Transverse colon (tissue), 4 donors: ENCODE data around the gene PDIA5. TPM values are rescaled to one million over a fixed set of nuclear protein-coding genes. Genes with fewer than 3 reads are reported as not detected.

ENCODE experiments used
- DNase-seq: peaks from one replicate; pipeline ENCODE4 v3.0.0-alpha.2; 2019
- H3K27ac ChIP-seq, 4 donors: fragments of 200-600 bp; sonication (generic); 2 replicates each; pipeline ENCODE4 v1.5.1; 2016 to 2018; ENCODE audit warnings: inconsistent platforms in 4 of 4
- H3K27me3 ChIP-seq: fragments of 200-600 bp; sonication (generic); 2 replicates; pipeline ENCODE4 v1.5.1; 2017; ENCODE audit warnings: inconsistent platforms
- H3K36me3 ChIP-seq, 4 donors: fragments of 200-600 bp; sonication (generic); 2 replicates each; pipeline ENCODE4 v1.5.1; 2017 to 2019; ENCODE audit warnings: inconsistent platforms in 4 of 4
- H3K4me1 ChIP-seq, 4 donors: fragments of 200-600 bp; sonication (generic); 2 replicates each; pipeline ENCODE4 v1.5.1; 2017 to 2020; ENCODE audit warnings: inconsistent platforms in 4 of 4
- H3K4me3 ChIP-seq, 4 donors: fragments of 200-600 bp; sonication (generic); 1 replicate in 1 of 4; 2 replicates in 3 of 4; pipeline versions ENCODE4 v1.5.1 to v1.6.1; 2017 to 2019; ENCODE audit warnings: inconsistent platforms in 4 of 4
- H3K9me3 ChIP-seq, 2 donors: fragments of 200-600 bp; sonication (generic); 2 replicates each; pipeline ENCODE4 v1.5.1; 2017 to 2019; ENCODE audit warnings: inconsistent platforms in 2 of 2
- EP300 ChIP-seq: sonication (generic); formaldehyde crosslinking; IDR thresholded peaks from one replicate; pipeline ENCODE4 v1.6.1; 2017; ENCODE audit warnings: antibody characterized with exemption, low read depth
- POLR2A ChIP-seq: fragments of 450-650 bp; IDR thresholded peaks from one replicate; pipeline ENCODE4 v1.6.1; 2016; ENCODE audit warnings: antibody characterized with exemption, mild to moderate bottlenecking, moderate library complexity
- POLR2AphosphoS5 ChIP-seq, 3 donors: sonication (generic); formaldehyde crosslinking; IDR thresholded peaks; one replicate each; pipeline ENCODE4 v1.6.1; 2016; ENCODE audit warnings: antibody characterized with exemption in 3 of 3
- WGBS, 2 donors: methylation state at CpG; one replicate each; pipeline ENCODE4 v1.1.5; 2018; ENCODE audit warnings: low coverage in 1 of 2; 5-methylcytosine and 5-hydroxymethylcytosine counted together
- in situ Hi-C, 4 donors: fragments of 200-750 bp; cut with MboI; loops; one replicate each; pipeline versions ENCODE4 v1.15.0 to v1.15.1; 2017; ENCODE audit warnings: low sequenced_read_pairs in 3 of 4, low pct_ligation_motif_present in 1 of 4, low pct_unique_long_range_greater_than_20kb in 1 of 4
- intact Hi-C: fragments of 100-400 bp; cut with DNase I; formaldehyde crosslinking; loops from one replicate; pipeline ENCODE4 v1.15.1; 2023; ENCODE audit warnings: low total_unique reads
- total RNA-seq, 4 donors: library from RNA; depleted of rRNA; stranded (reverse); fragments of >200 nt; gene quantifications; one replicate each; pipeline ENCODE4 v1.1.0, GENCODE V29; 2016
- TF ChIP-seq, protein P1 (sequence below), 5 experiments: fragments of 200-600 bp in 3 of 5; fragments of 450-650 bp in 2 of 5; sonication (generic) in 3 of 5; IDR thresholded peaks; 1 replicate in 2 of 5; 2 replicates in 3 of 5; pipeline ENCODE4 v1.5.1; 2016 to 2017; ENCODE audit warnings: antibody characterized with exemption in 5 of 5, inconsistent platforms in 3 of 5, mild to moderate bottlenecking in 2 of 5, moderate library complexity in 1 of 5

The PDIA5 gene
- total RNA-seq, 4 donors from 2014 or later: 17.3 to 185 (median 65.1) TPM

DNA sequence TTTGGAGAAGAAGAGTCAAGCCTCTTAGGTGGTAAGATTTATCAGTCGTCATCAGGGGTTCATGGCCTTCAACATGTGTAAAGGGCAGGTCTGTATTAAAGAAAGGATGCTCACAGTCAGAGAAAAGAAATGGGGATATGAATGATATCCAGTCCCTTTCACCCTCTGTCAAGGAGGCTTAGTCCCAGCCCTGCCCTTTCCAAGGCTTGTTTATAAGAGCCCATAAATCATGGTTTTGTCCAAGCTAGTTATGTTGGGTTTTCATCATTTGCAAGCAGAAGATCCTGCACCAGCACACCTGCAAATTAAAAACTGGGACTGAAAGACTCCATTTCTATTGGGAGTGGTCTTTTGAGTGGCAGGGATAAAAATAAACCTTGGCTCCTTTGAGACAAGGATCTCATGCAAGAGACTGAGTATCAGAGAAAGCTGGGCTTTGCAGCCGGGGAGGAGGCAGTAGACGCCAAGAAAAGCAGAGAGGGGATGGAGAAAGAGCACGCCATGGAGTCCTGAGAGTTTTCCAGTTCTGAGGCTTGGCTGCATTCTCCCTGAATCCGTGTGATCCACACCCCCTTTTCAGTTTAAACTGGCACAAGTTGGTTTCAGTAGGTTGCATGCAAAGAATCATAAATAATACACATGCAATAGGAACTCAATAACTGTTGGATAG is 12.6 kb upstream of the PDIA5 start:
- intact Hi-C loops: no loop called here

DNA sequence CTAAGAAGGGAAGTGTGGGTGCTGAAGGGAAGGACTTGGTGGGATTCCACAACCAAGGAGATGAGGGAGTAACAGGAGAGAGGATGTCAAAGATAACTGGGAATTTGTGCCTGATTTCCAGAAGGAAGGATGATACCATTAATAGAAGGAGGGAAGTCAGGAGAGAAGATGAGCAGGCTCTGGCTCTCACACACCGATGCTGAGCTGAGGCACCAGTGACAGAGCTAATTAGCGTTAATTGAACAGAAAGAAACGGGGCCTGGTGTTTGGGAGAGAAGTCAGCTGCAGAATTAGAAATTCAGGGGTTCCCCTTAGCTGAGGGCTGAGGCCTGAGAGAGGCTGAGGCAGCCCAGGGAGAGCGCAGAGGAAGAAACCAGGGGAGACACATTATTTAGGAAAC is 11.9 kb upstream of the PDIA5 start:
- DNase-seq: no peak
- no peak overlapping the region for H3K4me3 ChIP-seq
- no peaks in the 10 kb centered on the region for H3K27me3 ChIP-seq
- H3K27ac ChIP-seq: no peak overlapping the region
- 78 to 84% methylated on average over 3 to 4 of the region's 4 CpGs for WGBS, 2 donors
- intact Hi-C loops: no loop called here
- in situ Hi-C loops: no loop called here
- H3K9me3 ChIP-seq: no peaks in the 10 kb centered on the region
- no peaks in the 10 kb centered on the region for H3K36me3 ChIP-seq
- H3K4me1 ChIP-seq: no peaks in the 10 kb centered on the region
- no peak for TF ChIP-seq POLR2A

More for the DNA sequence above, 12.6 kb upstream of the PDIA5 start:
- no peaks in the 10 kb centered on the region for H3K4me1 ChIP-seq
- H3K27me3 ChIP-seq: no peaks in the 10 kb centered on the region
- DNase-seq: no peak
- TF ChIP-seq POLR2AphosphoS5 (IDR thresholded peaks at IDR 0.05) (no peak), EP300 (no peak), POLR2A (no peak)
- TF ChIP-seq, protein P1, sequence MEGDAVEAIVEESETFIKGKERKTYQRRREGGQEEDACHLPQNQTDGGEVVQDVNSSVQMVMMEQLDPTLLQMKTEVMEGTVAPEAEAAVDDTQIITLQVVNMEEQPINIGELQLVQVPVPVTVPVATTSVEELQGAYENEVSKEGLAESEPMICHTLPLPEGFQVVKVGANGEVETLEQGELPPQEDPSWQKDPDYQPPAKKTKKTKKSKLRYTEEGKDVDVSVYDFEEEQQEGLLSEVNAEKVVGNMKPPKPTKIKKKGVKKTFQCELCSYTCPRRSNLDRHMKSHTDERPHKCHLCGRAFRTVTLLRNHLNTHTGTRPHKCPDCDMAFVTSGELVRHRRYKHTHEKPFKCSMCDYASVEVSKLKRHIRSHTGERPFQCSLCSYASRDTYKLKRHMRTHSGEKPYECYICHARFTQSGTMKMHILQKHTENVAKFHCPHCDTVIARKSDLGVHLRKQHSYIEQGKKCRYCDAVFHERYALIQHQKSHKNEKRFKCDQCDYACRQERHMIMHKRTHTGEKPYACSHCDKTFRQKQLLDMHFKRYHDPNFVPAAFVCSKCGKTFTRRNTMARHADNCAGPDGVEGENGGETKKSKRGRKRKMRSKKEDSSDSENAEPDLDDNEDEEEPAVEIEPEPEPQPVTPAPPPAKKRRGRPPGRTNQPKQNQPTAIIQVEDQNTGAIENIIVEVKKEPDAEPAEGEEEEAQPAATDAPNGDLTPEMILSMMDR (IDR thresholded peaks at IDR 0.05): no peak
- WGBS, 2 donors: 72 to 91% methylated on average over 1 to 5 of the region's 5 CpGs
- no peaks in the 10 kb centered on the region for H3K36me3 ChIP-seq
- no peak overlapping the region for H3K4me3 ChIP-seq
- in situ Hi-C loops: no loop called here
- H3K27ac ChIP-seq: no peak overlapping the region
- no peaks in the 10 kb centered on the region for H3K9me3 ChIP-seq

DNA sequence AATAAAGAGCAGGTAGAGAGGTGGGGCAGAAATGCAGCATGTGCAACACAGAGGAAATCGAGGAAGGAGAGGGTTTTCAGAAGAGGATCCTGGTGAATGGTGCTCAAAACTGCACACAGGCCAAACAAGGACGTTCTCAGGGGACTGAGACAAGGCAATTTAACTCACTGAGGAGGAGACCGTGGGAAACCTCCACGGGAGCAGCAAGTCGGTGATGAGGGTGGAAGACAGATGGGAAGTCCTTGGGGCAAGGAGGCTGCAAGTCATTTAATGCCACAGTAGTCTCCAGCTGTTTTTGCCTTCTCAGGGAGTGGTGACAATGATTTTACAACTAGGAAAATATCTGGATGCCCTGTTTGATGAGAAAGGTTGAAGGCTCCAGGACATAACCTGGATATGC is 11.5 kb upstream of the PDIA5 start:
- Histone ChIP-seq H3K27me3 (no peaks in the 10 kb centered on the region), H3K36me3 (no peaks in the 10 kb centered on the region), H3K4me3 (no peak overlapping the region), H3K9me3 (no peaks in the 10 kb centered on the region), H3K27ac (no peak overlapping the region), H3K4me1 (no peaks in the 10 kb centered on the region)
- WGBS, 2 donors: 46 to 83% methylated on average over 5 of the region's 5 CpGs
- intact Hi-C loops: no loop called here
- TF ChIP-seq, protein P1 (IDR thresholded peaks at IDR 0.05): no peak
- TF ChIP-seq POLR2A (no peak), EP300 (no peak), POLR2AphosphoS5 (IDR thresholded peaks at IDR 0.05) (no peak)
- DNase-seq: no peak
- in situ Hi-C loops: no loop called here

DNA sequence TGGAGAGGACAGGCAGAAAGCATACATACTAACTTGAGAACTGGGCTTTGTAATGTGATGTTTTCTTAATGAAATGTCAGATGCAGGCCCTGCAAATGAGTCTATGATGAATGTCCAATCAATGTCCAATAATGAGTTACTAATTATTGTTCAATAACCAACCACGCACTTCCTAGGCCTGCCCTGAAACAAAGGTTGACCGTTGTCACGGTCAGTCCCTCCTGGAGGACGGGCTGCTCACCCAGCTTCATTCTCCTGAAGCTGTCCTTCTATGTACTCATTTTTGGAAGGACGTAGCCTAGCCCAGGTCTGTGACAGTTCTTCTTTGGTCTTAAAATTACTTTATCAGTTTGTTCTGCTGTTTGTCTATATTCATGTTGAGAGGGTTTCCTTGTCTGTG is 8.3 kb upstream of the PDIA5 start:
- Histone ChIP-seq H3K9me3 (no peaks in the 10 kb centered on the region), H3K27me3 (no peaks in the 10 kb centered on the region), H3K27ac (no peak overlapping the region), H3K36me3 (no peaks in the 10 kb centered on the region), H3K4me1 (peaks cover 0 to 5% (median 0%) of the 10 kb centered on the region in 4 donors), H3K4me3 (no peak overlapping the region)
- in situ Hi-C loops (no loop called here), intact Hi-C loops (no loop called here)
- 77 to 96% methylated on average over 5 of the region's 5 CpGs for WGBS, 2 donors
- no peak for DNase-seq
- TF ChIP-seq, protein P1 (IDR thresholded peaks at IDR 0.05): no peak
- TF ChIP-seq POLR2A (no peak), POLR2AphosphoS5 (IDR thresholded peaks at IDR 0.05) (no peak), EP300 (no peak)

DNA sequence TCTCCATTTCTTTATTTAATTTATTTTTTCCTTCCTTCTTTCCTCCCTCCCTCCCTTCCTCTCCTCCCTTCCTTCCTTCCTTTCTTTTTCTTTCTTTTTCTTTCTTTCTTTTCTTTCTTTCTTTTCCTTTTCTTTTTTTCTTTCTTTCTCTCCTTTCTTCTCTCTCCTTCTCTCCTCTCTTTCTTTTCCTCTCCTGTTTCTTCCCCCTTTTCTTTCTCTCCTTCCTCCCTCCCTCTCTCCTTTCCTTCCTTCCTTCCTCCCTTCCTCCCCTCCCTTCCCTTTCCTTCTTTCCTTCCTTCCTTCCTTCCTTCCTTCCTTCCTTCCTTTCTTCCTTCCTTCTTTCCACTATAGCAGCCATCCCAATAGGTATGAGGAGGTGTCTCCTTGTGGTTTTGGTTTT is 6.8 kb upstream of the PDIA5 start:
- no peak for DNase-seq
- Histone ChIP-seq H3K27me3 (no peaks in the 10 kb centered on the region), H3K4me1 (peaks cover 0 to 5% (median 0%) of the 10 kb centered on the region in 4 donors), H3K4me3 (no peak overlapping the region), H3K27ac (no peak overlapping the region), H3K9me3 (no peaks in the 10 kb centered on the region), H3K36me3 (no peaks in the 10 kb centered on the region)
- TF ChIP-seq POLR2AphosphoS5 (IDR thresholded peaks at IDR 0.05): no peak
- TF ChIP-seq, protein P1 (IDR thresholded peaks at IDR 0.05): no peak
- intact Hi-C loops: no loop called here
- in situ Hi-C loops: no loop called here
